ENCODE measurements around the gene PRKCD.

PRKCD gene

GRCh38 chr3:53173107-53173506 is 12.1 kb downstream of the PRKCD start:
- TF ChIP-seq EZH2phosphoT487 (IDR thresholded peaks at IDR 0.05; ENCODE audit: borderline replicate concordance) (no peak), CTCF (conservative IDR thresholded peaks at IDR 0.05; ENCODE audit: low read length) (no peak)
- H3K4me2 ChIP-seq (ENCODE audit: low read depth, low read length, poor library complexity, severe bottlenecking): no peak overlapping the region
- peaks cover 5% of the 10 kb centered on the region for H3K4me1 ChIP-seq (ENCODE audit: insufficient read depth, low read length, poor library complexity, severe bottlenecking)
- H3K4me3 ChIP-seq (ENCODE audit: low read length, poor library complexity, severe bottlenecking): no peak overlapping the region
- no peak overlapping the region for H3K9ac ChIP-seq (ENCODE audit: low read depth, low read length, poor library complexity, severe bottlenecking)
- no peaks in the 10 kb centered on the region for H3F3A ChIP-seq (ENCODE audit: low read depth)
- no peaks in the 10 kb centered on the region for H3K9me3 ChIP-seq (ENCODE audit: insufficient read depth, low read depth, low read length)
- no peak overlapping the region for H2AFZ ChIP-seq (ENCODE audit: low read length)
- no peaks in the 10 kb centered on the region for H3K79me2 ChIP-seq (ENCODE audit: insufficient read depth, low read length)
- H3K9me2 ChIP-seq (replicated peaks; ENCODE audit: low read depth, low read length): no peaks in the 10 kb centered on the region
- H3K36me3 ChIP-seq (ENCODE audit: insufficient read depth, low read length): no peaks in the 10 kb centered on the region
- no peaks in the 10 kb centered on the region for H3K27me3 ChIP-seq (ENCODE audit: insufficient read depth, low read length, poor library complexity, severe bottlenecking)
- no peaks in the 10 kb centered on the region for H4K20me1 ChIP-seq (ENCODE audit: insufficient read depth, low read length, poor library complexity, severe bottlenecking)

- no peaks in the 10 kb centered on the region for H3K9me2 ChIP-seq (replicated peaks; ENCODE audit: low read depth, low read length)
- H3K79me2 ChIP-seq (ENCODE audit: insufficient read depth, low read length): no peaks in the 10 kb centered on the region
- no peaks in the 10 kb centered on the region for H3K9me3 ChIP-seq (ENCODE audit: insufficient read depth, low read depth, low read length)
- H2AFZ ChIP-seq (ENCODE audit: low read length): no peak overlapping the region
- H3K4me1 ChIP-seq (ENCODE audit: insufficient read depth, low read length, poor library complexity, severe bottlenecking): peaks cover 2% of the 10 kb centered on the region
- no peaks in the 10 kb centered on the region; the same call in 1 of the 2 replicates for H3K36me3 ChIP-seq (ENCODE audit: insufficient read depth, low read length)
- H3F3A ChIP-seq (ENCODE audit: low read depth): no peaks in the 10 kb centered on the region
- TF ChIP-seq CTCF (conservative IDR thresholded peaks at IDR 0.05; ENCODE audit: low read length): no peak
- TF ChIP-seq EZH2phosphoT487 (IDR thresholded peaks at IDR 0.05; ENCODE audit: borderline replicate concordance): no peak
- H3K4me2 ChIP-seq (ENCODE audit: low read depth, low read length, poor library complexity, severe bottlenecking): no peak overlapping the region
- H3K27me3 ChIP-seq (ENCODE audit: insufficient read depth, low read length, poor library complexity, severe bottlenecking): no peaks in the 10 kb centered on the region
- no peak overlapping the region for H3K4me3 ChIP-seq (ENCODE audit: low read length, poor library complexity, severe bottlenecking)
- no peaks in the 10 kb centered on the region for H4K20me1 ChIP-seq (ENCODE audit: insufficient read depth, low read length, poor library complexity, severe bottlenecking)
- no peak overlapping the region for H3K9ac ChIP-seq (ENCODE audit: low read depth, low read length, poor library complexity, severe bottlenecking)
Measured at GRCh38 chr3:53174346-53175250, 13.6 kb downstream of the PRKCD start.

GRCh38 chr3:53175613-53176540 is 14.9 kb downstream of the PRKCD start:
- Histone ChIP-seq H4K20me1 (ENCODE audit: insufficient read depth, low read length, poor library complexity, severe bottlenecking) (no peaks in the 10 kb centered on the region), H3K36me3 (ENCODE audit: insufficient read depth, low read length) (no peaks in the 10 kb centered on the region; the same call in 1 of the 2 replicates), H3K4me1 (ENCODE audit: insufficient read depth, low read length, poor library complexity, severe bottlenecking) (peaks cover 2% of the 10 kb centered on the region), H3K4me2 (ENCODE audit: low read depth, low read length, poor library complexity, severe bottlenecking) (no peak overlapping the region), H3F3A (ENCODE audit: low read depth) (no peaks in the 10 kb centered on the region), H2AFZ (ENCODE audit: low read length) (no peak overlapping the region), H3K9ac (ENCODE audit: low read depth, low read length, poor library complexity, severe bottlenecking) (no peak overlapping the region), H3K9me3 (ENCODE audit: insufficient read depth, low read depth, low read length) (no peaks in the 10 kb centered on the region), H3K27me3 (ENCODE audit: insufficient read depth, low read length, poor library complexity, severe bottlenecking) (no peaks in the 10 kb centered on the region), H3K4me3 (ENCODE audit: low read length, poor library complexity, severe bottlenecking) (no peak overlapping the region), H3K79me2 (ENCODE audit: insufficient read depth, low read length) (no peaks in the 10 kb centered on the region), H3K9me2 (replicated peaks; ENCODE audit: low read depth, low read length) (no peaks in the 10 kb centered on the region)
- TF ChIP-seq CTCF (conservative IDR thresholded peaks at IDR 0.05; ENCODE audit: low read length) (no peak), EZH2phosphoT487 (IDR thresholded peaks at IDR 0.05; ENCODE audit: borderline replicate concordance) (no peak)

All from Loucy (cell line).